ENCODE results near the gene LONP2.

GRCh38 chr16:48332978-48333377, 88.9 kb downstream of the LONP2 start:
- TF ChIP-seq EZH2phosphoT487 (IDR thresholded peaks at IDR 0.05; ENCODE audit: borderline replicate concordance) = no peak
- no peak for TF ChIP-seq JUND (IDR thresholded peaks at IDR 0.05)
- TF ChIP-seq, protein P1, sequence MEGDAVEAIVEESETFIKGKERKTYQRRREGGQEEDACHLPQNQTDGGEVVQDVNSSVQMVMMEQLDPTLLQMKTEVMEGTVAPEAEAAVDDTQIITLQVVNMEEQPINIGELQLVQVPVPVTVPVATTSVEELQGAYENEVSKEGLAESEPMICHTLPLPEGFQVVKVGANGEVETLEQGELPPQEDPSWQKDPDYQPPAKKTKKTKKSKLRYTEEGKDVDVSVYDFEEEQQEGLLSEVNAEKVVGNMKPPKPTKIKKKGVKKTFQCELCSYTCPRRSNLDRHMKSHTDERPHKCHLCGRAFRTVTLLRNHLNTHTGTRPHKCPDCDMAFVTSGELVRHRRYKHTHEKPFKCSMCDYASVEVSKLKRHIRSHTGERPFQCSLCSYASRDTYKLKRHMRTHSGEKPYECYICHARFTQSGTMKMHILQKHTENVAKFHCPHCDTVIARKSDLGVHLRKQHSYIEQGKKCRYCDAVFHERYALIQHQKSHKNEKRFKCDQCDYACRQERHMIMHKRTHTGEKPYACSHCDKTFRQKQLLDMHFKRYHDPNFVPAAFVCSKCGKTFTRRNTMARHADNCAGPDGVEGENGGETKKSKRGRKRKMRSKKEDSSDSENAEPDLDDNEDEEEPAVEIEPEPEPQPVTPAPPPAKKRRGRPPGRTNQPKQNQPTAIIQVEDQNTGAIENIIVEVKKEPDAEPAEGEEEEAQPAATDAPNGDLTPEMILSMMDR (IDR thresholded peaks at IDR 0.05 in 2 of 3, conservative IDR thresholded peaks at IDR 0.05 in 1 of 3; ENCODE audit: borderline replicate concordance in 1 of 3, insufficient read depth in 1 of 3, low read depth in 2 of 3, low read length in 2 of 3) = no peak
- no peak for TF ChIP-seq RAD21 (IDR thresholded peaks at IDR 0.05; ENCODE audit: low read depth)
- TF ChIP-seq POLR2A (IDR thresholded peaks at IDR 0.05; ENCODE audit: borderline replicate concordance, extremely low read depth, insufficient read depth, insufficient read length) = no peak
- TF ChIP-seq, protein P2, sequence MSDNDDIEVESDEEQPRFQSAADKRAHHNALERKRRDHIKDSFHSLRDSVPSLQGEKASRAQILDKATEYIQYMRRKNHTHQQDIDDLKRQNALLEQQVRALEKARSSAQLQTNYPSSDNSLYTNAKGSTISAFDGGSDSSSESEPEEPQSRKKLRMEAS (IDR thresholded peaks at IDR 0.05) = no peak
- TF ChIP-seq POLR2AphosphoS5 (IDR thresholded peaks at IDR 0.05; ENCODE audit: low read depth, low read length) = no peak

Data from HCT116 (cell line).